Stomach (tissue), 4 donors: Measurements from ENCODE around the gene SLC37A1.

Experiments
- CTCF ChIP-seq, 7 experiments: fragments of 450-650 bp in 4 of 7; fragments of 200-600 bp in 3 of 7; sonication (generic) in 3 of 7; IDR thresholded peaks; one replicate each; pipeline ENCODE4 v1.5.1; 2016 to 2019; ENCODE audit warnings: antibody characterized with exemption in 7 of 7, control low read depth in 2 of 7, mild to moderate bottlenecking in 1 of 7
- POLR2A ChIP-seq, 4 donors: fragments of 450-650 bp; IDR thresholded peaks; one replicate each; pipeline ENCODE4 v1.6.1; 2016; ENCODE audit warnings: antibody characterized with exemption in 4 of 4, control low read depth in 2 of 4, mild to moderate bottlenecking in 1 of 4, moderate library complexity in 1 of 4

- TF ChIP-seq CTCF (IDR thresholded peaks at IDR 0.05) (no peak), POLR2A (IDR thresholded peaks at IDR 0.05) (no peak)
These were observed 44.7 kb downstream of the SLC37A1 start for GRCh38 chr21:42558368-42558767.
